GM23248 (cell line): ENCODE data around the gene KIF9. TPM values are rescaled to one million over a fixed set of nuclear protein-coding genes. Genes with fewer than 3 reads are reported as not detected.

Source experiments
- DNase-seq: peaks from one replicate; pipeline ENCODE4 v3.0.0-alpha.2; 2015
- H2AFZ ChIP-seq: fragments of 200-600 bp; sonication (generic); 2 replicates; pipeline ENCODE4 v1.6.1; 2016; ENCODE audit warnings: antibody characterized with exemption
- H3F3A ChIP-seq: fragments of 200-600 bp; sonication (generic); 2 replicates; pipeline ENCODE4 v1.6.1; 2016; ENCODE audit warnings: mild to moderate bottlenecking, antibody characterized with exemption, mixed run types; ENCODE audit not compliant: insufficient read depth
- H3K27ac ChIP-seq: fragments of 200-600 bp; sonication (generic); 2 replicates; pipeline ENCODE4 v1.5.1; 2016; ENCODE audit warnings: mild to moderate bottlenecking
- H3K27me3 ChIP-seq: fragments of 200-600 bp; sonication (generic); replicated peaks from 2 replicates; pipeline ENCODE4 v1.6.1; 2016; ENCODE audit warnings: mild to moderate bottlenecking; ENCODE audit not compliant: insufficient read depth
- H3K36me3 ChIP-seq: fragments of 200-600 bp; sonication (generic); 2 replicates; pipeline ENCODE4 v1.6.1; 2016; ENCODE audit warnings: low read depth, mild to moderate bottlenecking
- H3K4me1 ChIP-seq: fragments of 200-600 bp; sonication (generic); 2 replicates; pipeline ENCODE4 v1.6.1; 2016; ENCODE audit warnings: mild to moderate bottlenecking; ENCODE audit not compliant: insufficient read depth
- H3K4me2 ChIP-seq: fragments of 200-600 bp; sonication (generic); one replicate; pipeline ENCODE4 v1.6.1; 2016; ENCODE audit warnings: mild to moderate bottlenecking; ENCODE audit not compliant: unreplicated experiment
- H3K4me3 ChIP-seq: fragments of 200-600 bp; sonication (generic); 2 replicates; pipeline ENCODE4 v1.5.1; 2016; ENCODE audit warnings: mild to moderate bottlenecking
- H3K79me2 ChIP-seq: fragments of 200-600 bp; sonication (generic); 2 replicates; pipeline ENCODE4 v1.6.1; 2016; ENCODE audit warnings: mild to moderate bottlenecking; ENCODE audit not compliant: insufficient read depth
- H3K9ac ChIP-seq: fragments of 200-600 bp; sonication (generic); 2 replicates; pipeline ENCODE4 v1.6.1; 2016; ENCODE audit warnings: mild to moderate bottlenecking
- H3K9me2 ChIP-seq: fragments of 200-600 bp; sonication (generic); 2 replicates; pipeline ENCODE4 v1.6.1; 2016; ENCODE audit warnings: mixed run types, mild to moderate bottlenecking, moderate library complexity; ENCODE audit not compliant: insufficient read depth
- H3K9me3 ChIP-seq: fragments of 200-600 bp; sonication (generic); one replicate; pipeline ENCODE4 v1.6.1; 2017; ENCODE audit warnings: low read depth
- H4K20me1 ChIP-seq: fragments of 200-600 bp; sonication (generic); 2 replicates; pipeline ENCODE4 v1.6.0; 2016; ENCODE audit not compliant: insufficient read depth
- EZH2 ChIP-seq: fragments of 200-600 bp; sonication (generic); IDR thresholded peaks from 2 replicates; pipeline ENCODE4 v1.6.1; 2018; ENCODE audit warnings: antibody characterized with exemption, mild to moderate bottlenecking; ENCODE audit not compliant: insufficient read depth, poor library complexity, severe bottlenecking
- EZH2phosphoT487 ChIP-seq: fragments of 200-600 bp; sonication (generic); IDR thresholded peaks from 2 replicates; pipeline ENCODE4 v1.6.1; 2018; ENCODE audit warnings: antibody characterized with exemption, moderate library complexity, mild to moderate bottlenecking, low read depth; ENCODE audit not compliant: insufficient read depth
- WGBS, 2 experiments: methylation state at CpG; one replicate each; pipeline ENCODE4 v1.1.6; 2015 to 2017; ENCODE audit warnings: low lambda C conversion rate in 2 of 2, low coverage in 1 of 2; ENCODE audit errors: missing lambda C conversion rate in 2 of 2; 5-methylcytosine and 5-hydroxymethylcytosine counted together
- in situ Hi-C: fragments of 300-500 bp; cut with MboI; formaldehyde crosslinking; loops from 2 replicates; pipeline ENCODE4 v1.15.0; 2020
- polyA plus RNA-seq: library from polyadenylated mRNA; unstranded; fragments of >200 nt; fragmentation: Nextera tagmentation; extraction: Ambion mirVana; gene quantifications from 2 replicates; pipeline ENCODE4 v1.2.1, GENCODE V29; 2016
- total RNA-seq: library from RNA; depleted of rRNA; stranded (reverse); fragments of >200 nt; shearing (Covaris generic); gene quantifications from 2 replicates; pipeline ENCODE4 v1.2.3, GENCODE V29; 2014

KIF9 gene
- total and polyA plus RNA-seq, 2 experiments from 2014 or later: 5.8 to 14.6 TPM

- no peak overlapping the region for H2AFZ ChIP-seq
- H3K9ac ChIP-seq: no peak overlapping the region
- no peaks in the 10 kb centered on the region for H3K36me3 ChIP-seq
- no peaks in the 10 kb centered on the region for H3K79me2 ChIP-seq
- no peak overlapping the region for H3K4me2 ChIP-seq
- in situ Hi-C loops: no loop called here
- no peaks in the 10 kb centered on the region for H4K20me1 ChIP-seq
- peaks cover 4% of the 10 kb centered on the region; the same call in 1 of the 2 replicates for H3F3A ChIP-seq
- H3K27me3 ChIP-seq: no peaks in the 10 kb centered on the region
- H3K27ac ChIP-seq: no peak overlapping the region
- no peaks in the 10 kb centered on the region for H3K9me3 ChIP-seq
- TF ChIP-seq EZH2 (no peak), EZH2phosphoT487 (no peak)
- H3K4me1 ChIP-seq: peaks cover 9% of the 10 kb centered on the region
- no peaks in the 10 kb centered on the region for H3K9me2 ChIP-seq
- no peak overlapping the region for H3K4me3 ChIP-seq
- no peak for DNase-seq
These were observed 15.1 kb downstream of the KIF9 start for GRCh38 chr3:47267490-47267824.

DNA sequence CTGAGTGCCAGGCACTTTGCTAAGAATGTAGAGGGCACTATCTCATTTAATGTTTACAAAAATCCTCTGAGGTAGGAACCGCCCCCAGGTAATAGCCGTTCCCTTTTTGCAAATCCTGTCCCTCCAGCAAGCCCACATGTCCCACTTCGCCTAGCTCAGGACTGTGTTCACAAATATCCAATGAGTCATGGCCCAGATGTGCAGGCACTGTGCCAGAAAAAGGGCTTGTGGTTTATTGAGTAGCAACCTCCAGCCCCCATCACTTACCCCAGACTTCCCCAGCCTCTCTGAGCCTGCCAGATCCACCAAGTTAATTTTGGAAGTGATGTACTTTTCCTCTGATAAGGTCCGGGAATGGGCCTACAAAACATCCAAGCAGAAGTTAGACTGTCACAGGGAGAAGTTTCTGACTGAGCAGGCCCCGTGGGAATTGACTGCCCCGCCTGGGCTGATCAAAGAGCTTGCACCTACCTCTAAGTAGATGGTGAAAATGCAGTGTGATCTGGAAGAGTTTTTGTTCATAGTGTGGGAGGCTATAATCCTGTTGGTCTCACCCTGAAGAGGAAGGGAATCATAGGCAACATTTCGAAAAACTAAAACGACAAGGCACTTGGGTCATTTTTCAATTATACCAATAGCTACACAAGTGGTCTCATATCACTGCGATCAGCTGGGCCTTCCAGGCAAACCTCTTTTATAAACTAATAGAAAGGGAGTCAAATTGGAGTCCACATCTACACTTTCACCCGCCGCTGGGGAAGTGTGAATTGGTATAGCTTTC is 15.7 kb downstream of the KIF9 start:
- H3K36me3 ChIP-seq: no peaks in the 10 kb centered on the region
- H3K9me2 ChIP-seq: no peaks in the 10 kb centered on the region
- no peaks in the 10 kb centered on the region for H3K27me3 ChIP-seq
- WGBS, 2 experiments: 56 to 58% methylated on average over 11 of the region's 11 CpGs
- H3K9me3 ChIP-seq: no peaks in the 10 kb centered on the region
- peaks cover 9% of the 10 kb centered on the region for H3K4me1 ChIP-seq
- H3K9ac ChIP-seq: no peak overlapping the region
- no peaks in the 10 kb centered on the region for H4K20me1 ChIP-seq
- no peak overlapping the region for H2AFZ ChIP-seq
- H3F3A ChIP-seq: peaks cover 4% of the 10 kb centered on the region; the same call in 1 of the 2 replicates
- no peak overlapping the region for H3K4me3 ChIP-seq
- DNase-seq: peak; percentile 86
- H3K4me2 ChIP-seq: peak overlapping the region; percentile 24
- no peaks in the 10 kb centered on the region for H3K79me2 ChIP-seq
- in situ Hi-C loops: no loop called here
- no peak for TF ChIP-seq EZH2
- no peak for TF ChIP-seq EZH2phosphoT487
- no peak overlapping the region for H3K27ac ChIP-seq

DNA sequence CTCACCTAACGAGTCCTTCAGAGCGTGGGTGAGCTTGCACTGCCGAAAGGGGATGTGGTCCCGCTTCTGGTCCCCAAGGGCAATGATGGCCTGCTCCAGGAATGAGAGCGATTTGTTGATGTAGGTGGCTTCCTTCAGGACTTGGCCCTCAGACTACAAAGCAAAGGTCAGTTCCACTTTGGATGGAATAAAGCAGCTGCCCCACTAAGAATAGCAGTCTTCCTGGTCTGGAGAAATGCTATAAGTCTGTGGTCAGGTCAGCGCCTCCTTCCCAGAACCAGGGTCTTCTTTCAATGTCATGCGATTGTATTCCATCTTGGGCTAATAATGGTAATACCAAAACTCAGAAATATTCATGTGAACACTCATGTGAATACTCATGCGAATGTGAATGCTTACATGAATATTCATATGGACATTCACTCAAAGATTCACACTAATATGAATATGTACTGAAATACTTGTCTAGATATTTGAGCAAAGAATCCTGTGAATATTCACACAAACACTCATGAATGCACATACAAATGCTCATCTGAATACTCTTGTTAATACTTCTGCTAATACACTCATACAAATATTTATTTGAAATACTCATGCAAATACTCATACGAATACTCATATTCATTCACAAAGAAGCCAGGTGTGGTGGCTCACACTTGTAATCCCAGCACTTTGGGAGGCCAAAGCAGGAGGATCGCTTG is 16.7 kb downstream of the KIF9 start:
- TF ChIP-seq EZH2phosphoT487: no peak
- no peak for TF ChIP-seq EZH2
- in situ Hi-C loops: no loop called here
- no peak for DNase-seq
- Histone ChIP-seq H3K36me3 (no peaks in the 10 kb centered on the region), H3K27ac (no peak overlapping the region), H2AFZ (no peak overlapping the region), H3K4me1 (peaks cover 9% of the 10 kb centered on the region), H3K9me2 (no peaks in the 10 kb centered on the region), H3K27me3 (no peaks in the 10 kb centered on the region), H3K9ac (no peak overlapping the region), H4K20me1 (no peaks in the 10 kb centered on the region), H3K79me2 (no peaks in the 10 kb centered on the region), H3K9me3 (no peaks in the 10 kb centered on the region), H3K4me2 (no peak overlapping the region), H3K4me3 (no peak overlapping the region), H3F3A (peaks cover 4% of the 10 kb centered on the region; the same call in 1 of the 2 replicates)
- 96% methylated on average over 10 of the region's 10 CpGs for whole genome bisulfite sequencing, 2 experiments

DNA sequence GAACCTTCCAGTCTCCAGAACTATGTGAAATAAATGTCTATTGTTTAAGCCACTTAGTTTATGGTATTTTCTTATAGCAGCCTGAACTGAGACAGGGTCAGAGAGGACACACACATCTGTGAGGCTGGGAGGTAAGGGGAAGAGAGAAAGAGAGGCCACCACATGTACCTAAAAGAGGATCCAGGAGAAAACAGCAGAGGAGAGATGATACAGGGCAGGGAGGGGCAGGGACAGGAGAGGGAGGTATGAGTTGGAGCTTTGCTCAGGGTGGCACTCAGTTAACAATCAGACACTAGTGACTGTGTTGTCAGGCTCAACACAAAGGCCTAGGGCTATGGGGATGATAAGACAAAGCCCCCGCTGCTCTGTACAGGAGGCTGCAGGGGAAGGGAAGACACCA is 17.6 kb downstream of the KIF9 start:
- Histone ChIP-seq H3K9ac (no peak overlapping the region), H2AFZ (no peak overlapping the region), H3K4me3 (no peak overlapping the region), H3K79me2 (no peaks in the 10 kb centered on the region), H3K36me3 (no peaks in the 10 kb centered on the region), H3K4me2 (no peak overlapping the region), H3K27ac (no peak overlapping the region), H4K20me1 (no peaks in the 10 kb centered on the region), H3K9me2 (no peaks in the 10 kb centered on the region), H3K27me3 (no peaks in the 10 kb centered on the region), H3K9me3 (no peaks in the 10 kb centered on the region), H3F3A (peaks cover 4% of the 10 kb centered on the region; the same call in 1 of the 2 replicates), H3K4me1 (peaks cover 9% of the 10 kb centered on the region)
- DNase-seq: no peak
- in situ Hi-C loops: no loop called here
- TF ChIP-seq EZH2phosphoT487: no peak
- TF ChIP-seq EZH2: no peak
- 92 to 100% methylated on average over 1 of the region's 1 CpG for WGBS, 2 experiments
